ENCODE data around the gene CYSTM1. TPM values are rescaled to one million over a fixed set of nuclear protein-coding genes. Genes with fewer than 3 reads are reported as not detected.

The CYSTM1 gene
- polyA plus RNA-seq, 1 donor from 2014 or later: 6.6 TPM

DNA sequence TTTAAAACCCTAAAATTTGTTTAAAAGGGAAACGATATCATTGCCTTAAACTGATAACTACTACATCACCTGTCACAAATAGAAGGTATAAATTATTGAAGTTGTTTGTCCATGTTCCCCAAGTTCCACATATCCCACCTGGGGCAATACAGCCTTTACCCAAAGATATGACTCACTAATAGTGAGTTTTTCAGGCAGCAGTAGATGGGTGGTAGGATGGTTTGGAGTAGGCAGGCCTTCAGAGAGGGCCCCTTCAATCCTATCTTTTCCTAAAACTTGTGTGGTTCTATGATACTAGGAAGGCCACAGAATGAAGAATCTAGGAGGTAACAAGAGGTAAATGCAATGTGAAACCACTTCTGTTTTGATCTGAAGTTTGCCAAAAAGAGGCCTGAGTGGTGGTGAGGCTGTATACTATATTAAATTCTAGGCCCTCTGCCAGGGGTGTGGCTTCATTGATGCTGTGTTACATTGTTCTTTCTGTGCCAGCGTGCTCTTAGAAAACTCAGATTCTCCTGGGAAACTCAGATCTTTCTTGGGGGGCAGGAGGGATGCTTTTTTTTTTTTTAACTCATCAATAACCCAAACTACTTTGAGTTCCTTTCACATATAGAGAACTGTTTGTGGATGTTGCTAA is 7.2 kb downstream of the CYSTM1 start:
- TF ChIP-seq EZH2 (IDR thresholded peaks at IDR 0.05; ENCODE audit: borderline replicate concordance, insufficient read depth, low read length, poor library complexity, severe bottlenecking) (no peak), CTCF (IDR thresholded peaks at IDR 0.05; ENCODE audit: poor library complexity, severe bottlenecking) (no peak), TAF1 (IDR thresholded peaks at IDR 0.05; ENCODE audit: low read depth) (no peak), POLR2AphosphoS5 (IDR thresholded peaks at IDR 0.05) (no peak), SMC3 (conservative IDR thresholded peaks at IDR 0.05; ENCODE audit: poor library complexity) (no peak), MXI1 (conservative IDR thresholded peaks at IDR 0.05; ENCODE audit: poor library complexity, severe bottlenecking) (no peak), RAD21 (conservative IDR thresholded peaks at IDR 0.05) (no peak), EP300 (conservative IDR thresholded peaks at IDR 0.05; ENCODE audit: poor library complexity, severe bottlenecking) (no peak)
- TF ChIP-seq, protein P1, sequence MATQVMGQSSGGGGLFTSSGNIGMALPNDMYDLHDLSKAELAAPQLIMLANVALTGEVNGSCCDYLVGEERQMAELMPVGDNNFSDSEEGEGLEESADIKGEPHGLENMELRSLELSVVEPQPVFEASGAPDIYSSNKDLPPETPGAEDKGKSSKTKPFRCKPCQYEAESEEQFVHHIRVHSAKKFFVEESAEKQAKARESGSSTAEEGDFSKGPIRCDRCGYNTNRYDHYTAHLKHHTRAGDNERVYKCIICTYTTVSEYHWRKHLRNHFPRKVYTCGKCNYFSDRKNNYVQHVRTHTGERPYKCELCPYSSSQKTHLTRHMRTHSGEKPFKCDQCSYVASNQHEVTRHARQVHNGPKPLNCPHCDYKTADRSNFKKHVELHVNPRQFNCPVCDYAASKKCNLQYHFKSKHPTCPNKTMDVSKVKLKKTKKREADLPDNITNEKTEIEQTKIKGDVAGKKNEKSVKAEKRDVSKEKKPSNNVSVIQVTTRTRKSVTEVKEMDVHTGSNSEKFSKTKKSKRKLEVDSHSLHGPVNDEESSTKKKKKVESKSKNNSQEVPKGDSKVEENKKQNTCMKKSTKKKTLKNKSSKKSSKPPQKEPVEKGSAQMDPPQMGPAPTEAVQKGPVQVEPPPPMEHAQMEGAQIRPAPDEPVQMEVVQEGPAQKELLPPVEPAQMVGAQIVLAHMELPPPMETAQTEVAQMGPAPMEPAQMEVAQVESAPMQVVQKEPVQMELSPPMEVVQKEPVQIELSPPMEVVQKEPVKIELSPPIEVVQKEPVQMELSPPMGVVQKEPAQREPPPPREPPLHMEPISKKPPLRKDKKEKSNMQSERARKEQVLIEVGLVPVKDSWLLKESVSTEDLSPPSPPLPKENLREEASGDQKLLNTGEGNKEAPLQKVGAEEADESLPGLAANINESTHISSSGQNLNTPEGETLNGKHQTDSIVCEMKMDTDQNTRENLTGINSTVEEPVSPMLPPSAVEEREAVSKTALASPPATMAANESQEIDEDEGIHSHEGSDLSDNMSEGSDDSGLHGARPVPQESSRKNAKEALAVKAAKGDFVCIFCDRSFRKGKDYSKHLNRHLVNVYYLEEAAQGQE (IDR thresholded peaks at IDR 0.05; ENCODE audit: borderline replicate concordance): no peak
- no peaks in the 10 kb centered on the region for H4K20me1 ChIP-seq (ENCODE audit: insufficient read depth)
- H3K4me2 ChIP-seq (ENCODE audit: low read length): no peak overlapping the region
- H3K9ac ChIP-seq (ENCODE audit: low read length): no peak overlapping the region
- H3K9me3 ChIP-seq (ENCODE audit: low read length): no peaks in the 10 kb centered on the region
- no peaks in the 10 kb centered on the region for H3K79me2 ChIP-seq (replicated peaks; ENCODE audit: insufficient read depth, low read length)
- H3K36me3 ChIP-seq (ENCODE audit: insufficient read depth, low read length): no peaks in the 10 kb centered on the region
- H3F3A ChIP-seq (ENCODE audit: insufficient read depth, low read length, poor library complexity, severe bottlenecking): no peaks in the 10 kb centered on the region
- H3K9me2 ChIP-seq (ENCODE audit: insufficient read depth, low read length): no peaks in the 10 kb centered on the region
- H3K27ac ChIP-seq (ENCODE audit: low read length): no peak overlapping the region
- no peak overlapping the region for H2AFZ ChIP-seq (ENCODE audit: low read depth, low read length)
- H3K4me3 ChIP-seq (ENCODE audit: low read length): no peak overlapping the region
- H3K27me3 ChIP-seq (ENCODE audit: insufficient read depth, low read depth, low read length): no peaks in the 10 kb centered on the region

DNA sequence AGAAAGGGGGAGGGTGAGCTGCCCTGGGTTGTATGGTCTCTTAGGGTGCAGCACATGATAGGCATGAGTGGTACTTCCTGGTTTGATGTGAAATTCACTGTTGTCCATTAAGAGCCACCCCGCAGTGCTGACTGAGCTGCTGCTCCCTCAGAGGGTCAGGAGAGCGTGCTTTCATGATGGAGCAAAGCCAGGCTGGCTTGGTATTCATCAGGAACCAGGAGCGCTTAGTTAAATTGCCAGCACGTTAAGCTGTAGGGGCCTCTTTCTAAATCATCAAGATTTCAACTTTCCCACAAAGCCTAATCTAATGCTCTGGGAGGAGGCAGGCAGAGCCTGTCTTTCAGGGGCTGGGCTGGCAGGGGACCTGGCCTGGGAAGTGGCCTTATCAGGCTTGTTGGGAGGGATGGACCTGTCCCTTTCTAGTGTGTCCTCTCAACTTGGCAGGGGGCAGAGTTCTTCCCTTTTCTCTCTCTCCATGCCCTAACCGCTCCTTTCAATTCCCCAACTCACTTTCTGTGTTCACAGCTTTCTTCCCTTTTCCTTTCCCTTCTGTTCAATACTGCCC is 7.9 kb downstream of the CYSTM1 start:
- H3K9me3 ChIP-seq (ENCODE audit: low read length): no peaks in the 10 kb centered on the region
- no peaks in the 10 kb centered on the region for H3K9me2 ChIP-seq (ENCODE audit: insufficient read depth, low read length)
- TF ChIP-seq POLR2AphosphoS5 (IDR thresholded peaks at IDR 0.05) (no peak), EP300 (conservative IDR thresholded peaks at IDR 0.05; ENCODE audit: poor library complexity, severe bottlenecking) (no peak), MXI1 (conservative IDR thresholded peaks at IDR 0.05; ENCODE audit: poor library complexity, severe bottlenecking) (no peak), SMC3 (conservative IDR thresholded peaks at IDR 0.05; ENCODE audit: poor library complexity) (no peak), CTCF (IDR thresholded peaks at IDR 0.05; ENCODE audit: poor library complexity, severe bottlenecking) (no peak)
- no peak overlapping the region for H3K27ac ChIP-seq (ENCODE audit: low read length)
- H3K27me3 ChIP-seq (ENCODE audit: insufficient read depth, low read depth, low read length): no peaks in the 10 kb centered on the region
- no peaks in the 10 kb centered on the region for H3F3A ChIP-seq (ENCODE audit: insufficient read depth, low read length, poor library complexity, severe bottlenecking)
- no peak overlapping the region for H3K4me2 ChIP-seq (ENCODE audit: low read length)
- no peak overlapping the region for H2AFZ ChIP-seq (ENCODE audit: low read depth, low read length)
- H3K4me3 ChIP-seq (ENCODE audit: low read length): no peak overlapping the region
- H4K20me1 ChIP-seq (ENCODE audit: insufficient read depth): no peaks in the 10 kb centered on the region
- H3K36me3 ChIP-seq (ENCODE audit: insufficient read depth, low read length): no peaks in the 10 kb centered on the region
- no peak overlapping the region for H3K9ac ChIP-seq (ENCODE audit: low read length)
- no peaks in the 10 kb centered on the region for H3K79me2 ChIP-seq (replicated peaks; ENCODE audit: insufficient read depth, low read length)

Data from neural cell (in vitro differentiated cells).